Stimulated activated CD4-positive, alpha-beta T cell treated with anti-CD3 and anti-CD28 coated beads, TNF-alpha, amount 100 ng/mL, for 4 hours (primary cell): ENCODE data around the gene CLHC1.
"Not testable (repeated sequence)": the region's sequence is repeated elsewhere in the genome, so short reads cannot be mapped to it uniquely, and the experiment has no call there.

Experiments
- DNase-seq, 3 experiments: peaks; one replicate each; pipeline ENCODE4 v3.0.0-alpha.2; 2020; ENCODE audit warnings: low read depth in 3 of 3

The CLHC1 gene

DNA sequence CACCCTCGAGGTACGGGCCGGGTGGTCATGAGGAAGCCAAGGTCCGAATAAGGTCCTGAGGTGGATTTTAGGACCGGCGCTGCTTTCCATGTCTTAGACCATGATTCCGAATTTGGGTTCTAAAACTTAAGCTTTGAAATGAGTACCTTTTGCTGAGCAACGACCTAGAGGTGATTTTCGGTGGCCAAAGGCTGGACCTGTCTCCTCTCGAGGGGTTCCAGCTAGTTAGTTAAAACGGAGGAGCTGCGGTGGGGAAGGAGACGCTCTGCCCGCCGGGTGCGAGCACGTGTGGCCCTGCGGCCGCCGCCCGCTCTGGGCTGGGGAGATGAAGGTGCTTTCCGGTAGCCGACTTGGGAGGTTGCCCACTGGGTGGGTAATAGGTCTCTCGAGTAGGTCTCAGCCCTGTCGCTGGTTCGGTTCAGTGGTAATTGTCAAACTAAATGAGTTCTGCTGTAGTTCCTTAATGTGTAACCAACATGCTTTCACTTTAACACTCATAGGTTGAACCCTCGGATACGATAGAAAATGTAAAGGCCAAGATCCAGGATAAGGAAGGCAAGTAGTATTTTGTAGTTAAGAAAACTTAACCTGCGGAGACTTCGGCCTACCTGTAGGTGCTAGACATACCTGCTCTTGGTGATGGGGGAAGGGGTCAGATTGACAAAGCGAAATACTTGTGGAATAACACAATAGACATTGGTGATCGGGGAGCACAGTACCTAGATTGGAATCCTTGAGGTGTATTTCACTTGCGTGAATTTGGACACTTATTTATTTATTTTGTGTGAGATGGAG is 967 bp upstream of the CLHC1 start:
- DNase-seq = peak; percentile 14 to 37 (median 31)

DNA sequence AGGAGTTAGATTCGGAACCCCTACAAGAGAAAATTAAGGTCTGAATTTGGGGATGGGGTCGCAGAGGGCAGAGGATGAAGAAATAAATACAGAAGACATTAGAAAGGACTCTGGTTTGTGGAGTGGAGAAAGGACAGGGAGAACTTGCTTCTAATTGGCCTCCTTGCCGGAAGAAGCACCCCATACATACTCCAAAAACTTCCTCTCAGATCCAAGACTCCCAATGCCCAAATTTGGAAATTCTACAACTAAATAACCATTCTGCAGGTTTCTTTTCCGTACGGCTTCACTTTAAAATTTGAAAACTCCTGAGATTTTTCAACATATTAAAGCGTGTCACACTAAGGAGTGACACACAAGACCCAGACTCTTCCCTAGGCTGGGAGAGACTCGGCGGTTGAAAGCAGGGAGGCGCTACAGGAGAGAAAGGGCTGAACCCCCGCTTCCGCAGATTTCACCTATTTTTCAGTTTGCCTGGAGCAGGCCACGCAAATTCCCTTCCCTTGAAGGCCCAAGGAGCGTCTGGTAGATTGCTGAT is 478 bp downstream of the CLHC1 start:
- DNase-seq = no peak

DNA sequence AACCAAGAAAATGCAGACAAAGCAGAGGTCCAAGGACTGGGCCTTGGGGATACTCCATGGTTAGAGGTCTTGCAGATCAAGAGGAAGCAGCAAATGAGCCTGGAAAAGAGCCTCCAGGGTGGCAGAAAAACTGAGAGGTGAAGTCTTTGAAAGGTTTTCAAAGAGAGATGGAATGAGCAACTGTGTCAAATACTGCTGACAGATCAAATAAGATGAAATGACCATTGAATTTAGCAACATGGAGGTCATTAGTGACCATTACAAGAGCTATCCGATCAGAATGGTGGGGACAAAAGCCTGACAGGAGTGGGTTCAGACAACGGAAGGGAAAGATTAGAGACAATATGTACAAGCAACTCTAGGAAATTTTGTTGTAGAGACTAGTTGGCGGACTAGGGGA is 1.5 kb downstream of the CLHC1 start:
- DNase-seq = no peak

DNA sequence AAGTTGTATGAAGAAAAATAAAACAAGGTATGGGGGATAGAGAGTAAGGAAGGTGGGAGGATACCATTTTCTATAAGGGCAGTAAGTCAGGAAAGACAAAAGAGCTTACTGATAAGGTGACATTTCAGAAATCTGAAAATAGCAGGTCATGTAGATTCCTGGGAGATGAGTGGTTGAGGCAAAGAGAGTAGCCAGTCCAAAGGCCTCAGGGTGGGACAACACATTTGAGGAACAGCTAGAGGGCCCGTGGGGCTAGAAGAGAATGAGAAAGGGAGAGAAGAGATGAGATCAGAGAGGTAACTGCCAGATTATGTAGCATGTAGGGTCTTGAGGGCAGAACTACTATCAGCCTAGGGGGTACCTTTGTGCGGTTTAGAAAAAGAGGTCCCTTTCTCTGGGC is 2.9 kb downstream of the CLHC1 start:
- no peak for DNase-seq

DNA sequence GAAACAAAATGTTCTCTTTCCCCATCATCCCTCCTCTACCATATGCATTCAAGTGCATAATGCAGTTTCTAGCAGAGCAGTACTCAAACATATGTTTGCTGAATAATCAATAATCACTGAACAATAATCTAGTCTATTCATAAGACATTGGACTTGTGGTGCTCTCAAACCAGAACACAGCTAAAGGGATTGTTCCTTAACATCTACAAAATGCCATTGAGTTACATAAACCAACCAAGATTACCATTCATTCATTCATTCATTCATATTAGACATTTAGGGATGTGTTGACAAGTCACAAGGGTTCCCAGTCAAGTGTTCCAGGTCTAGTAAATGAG is 3.9 kb downstream of the CLHC1 start:
- DNase-seq = no peak

DNA sequence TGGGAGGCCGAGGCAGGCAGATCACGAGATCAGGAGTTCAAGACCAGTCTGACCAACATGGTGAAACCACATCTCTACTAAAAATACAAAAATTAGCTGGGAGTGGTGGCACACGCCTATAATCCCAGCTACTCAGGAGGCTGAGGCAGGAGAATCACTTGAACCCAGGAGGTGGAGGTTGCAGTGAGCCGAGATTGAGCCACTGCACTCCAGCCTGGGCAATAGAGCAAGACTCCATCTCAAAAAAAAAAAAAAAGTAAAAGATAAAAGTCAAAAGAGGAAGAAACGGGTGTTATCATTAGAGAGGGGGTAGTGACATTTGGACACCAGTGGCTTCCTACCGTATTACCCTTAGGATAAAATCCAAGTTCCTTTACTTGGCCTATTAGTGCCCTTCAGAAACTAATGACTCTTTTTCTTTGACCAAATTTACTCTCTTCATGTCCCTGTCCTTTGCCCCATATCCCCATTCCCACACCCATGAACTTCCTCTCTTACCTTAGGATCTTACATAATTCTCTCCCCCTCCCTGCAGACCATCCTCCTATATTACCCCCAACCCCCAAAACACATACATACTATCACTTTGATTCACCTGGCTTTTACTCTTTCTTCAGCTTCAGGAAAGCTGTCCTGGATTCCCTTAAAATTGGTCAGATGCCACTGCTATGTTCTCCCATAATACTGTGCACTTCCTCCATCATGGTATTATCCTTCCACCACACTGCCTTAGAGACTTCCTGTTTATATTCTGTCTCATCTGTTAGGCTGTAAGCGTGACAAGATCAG is 4.5 kb downstream of the CLHC1 start:
- DNase-seq = not testable (repeated sequence)

DNA sequence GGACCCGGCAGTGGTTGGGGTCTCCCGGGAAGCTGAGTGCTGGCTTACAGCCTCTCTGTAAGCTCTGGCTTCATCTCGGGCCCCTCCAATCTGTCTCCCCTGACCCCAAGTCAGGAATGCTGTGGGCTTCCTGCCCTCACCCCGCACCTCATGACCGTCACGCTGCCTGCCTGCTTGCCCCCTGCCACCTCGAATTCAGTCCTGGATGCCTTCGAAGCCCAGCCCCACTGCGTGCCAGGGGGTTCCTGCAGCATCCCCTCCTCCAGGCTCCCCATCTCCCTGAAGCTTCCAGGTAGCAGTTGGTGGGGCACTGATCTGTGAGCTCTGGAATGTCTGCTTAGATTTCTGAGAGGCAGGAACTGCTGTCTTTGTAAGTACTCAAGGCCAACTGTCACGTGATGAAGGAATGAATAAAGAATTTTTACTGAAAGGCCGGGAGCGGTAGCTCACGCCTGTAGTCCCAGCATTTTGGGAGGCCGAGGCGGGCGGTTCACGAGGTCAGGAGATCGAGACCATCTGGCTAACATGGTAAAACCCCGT is 6.5 kb downstream of the CLHC1 start:
- DNase-seq = no peak

DNA sequence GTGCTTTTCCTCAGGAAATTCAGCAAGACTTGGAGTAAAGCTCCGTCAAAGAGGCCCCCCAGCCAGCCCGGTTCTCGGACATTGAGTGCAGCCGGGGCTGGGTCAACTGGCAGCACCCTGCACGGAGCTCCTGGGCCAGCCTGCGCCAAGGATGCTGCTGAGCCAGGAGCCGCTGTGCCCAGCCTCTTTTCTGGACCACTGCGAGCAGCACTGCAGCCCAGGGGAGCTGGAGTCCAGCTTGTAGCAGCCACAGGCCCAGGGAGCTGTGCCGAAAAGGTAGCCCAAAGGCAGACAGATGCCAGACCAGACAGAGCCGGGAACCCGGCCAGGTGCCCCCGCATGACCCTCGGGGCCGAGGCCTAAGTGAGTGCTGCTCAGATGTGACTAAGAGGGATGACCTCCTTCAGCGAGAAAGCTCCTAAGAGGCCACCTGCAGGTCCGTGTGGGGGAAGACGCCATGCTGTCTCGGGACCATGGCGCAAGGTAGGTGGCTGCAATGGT is 7.3 kb downstream of the CLHC1 start:
- DNase-seq = no peak

DNA sequence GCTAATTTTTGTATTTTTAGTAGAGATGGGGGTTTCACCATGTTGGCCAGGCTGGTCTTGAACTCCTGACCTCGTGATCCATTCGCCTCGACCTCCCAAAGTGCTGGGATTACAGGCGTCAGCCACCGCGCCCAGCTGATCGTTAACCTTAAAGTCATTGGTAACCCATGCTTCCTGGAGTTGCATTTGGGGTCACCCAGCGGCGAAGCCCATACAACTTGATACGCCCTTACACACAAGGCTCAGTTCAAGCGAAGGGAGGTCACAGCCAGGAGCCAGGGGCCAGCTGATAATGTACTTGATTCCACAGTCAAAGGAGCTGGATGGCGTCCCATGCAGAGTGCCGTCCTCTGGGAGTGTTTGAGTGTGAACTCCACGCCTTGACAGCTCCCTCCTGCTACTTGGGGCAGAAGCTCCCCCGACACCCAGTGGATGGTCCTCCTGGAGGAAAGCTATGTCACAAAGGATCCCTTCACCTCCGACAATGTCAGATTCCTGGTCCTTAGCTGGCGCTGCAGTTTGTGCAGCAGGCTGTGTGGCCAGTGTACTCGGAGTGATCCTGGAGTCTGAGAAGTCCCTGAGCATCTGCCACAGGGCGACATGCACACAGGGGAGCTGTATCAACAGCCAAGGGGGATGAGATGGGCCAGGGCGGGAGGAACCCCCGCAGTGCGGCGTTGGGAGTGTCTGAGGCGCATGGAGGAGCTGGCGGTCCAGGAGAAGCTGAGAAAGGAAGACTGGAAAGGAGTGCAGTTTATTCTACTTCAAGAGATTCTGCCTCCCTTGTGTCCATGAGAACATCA is 7.9 kb downstream of the CLHC1 start:
- DNase-seq = no peak

DNA sequence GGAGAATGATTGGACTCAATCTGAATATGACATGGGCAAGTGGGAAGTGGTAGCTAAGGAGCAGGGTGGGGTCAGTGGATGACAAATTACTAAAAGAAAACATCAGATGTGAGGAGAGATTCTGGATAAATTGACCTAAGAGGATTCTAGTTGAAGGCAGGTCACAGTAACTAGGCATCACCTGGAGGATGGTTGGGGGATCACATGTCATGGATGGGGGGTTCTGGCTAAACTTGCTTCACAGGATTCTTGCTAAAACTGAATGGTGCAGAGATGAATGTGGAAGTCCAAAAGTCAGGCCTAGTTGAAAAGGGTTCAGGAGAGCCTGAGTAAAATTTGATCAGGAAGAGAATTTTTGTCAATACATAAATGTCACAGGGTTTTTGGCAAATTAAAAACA is 18.3 kb downstream of the CLHC1 start:
- no peak for DNase-seq

DNA sequence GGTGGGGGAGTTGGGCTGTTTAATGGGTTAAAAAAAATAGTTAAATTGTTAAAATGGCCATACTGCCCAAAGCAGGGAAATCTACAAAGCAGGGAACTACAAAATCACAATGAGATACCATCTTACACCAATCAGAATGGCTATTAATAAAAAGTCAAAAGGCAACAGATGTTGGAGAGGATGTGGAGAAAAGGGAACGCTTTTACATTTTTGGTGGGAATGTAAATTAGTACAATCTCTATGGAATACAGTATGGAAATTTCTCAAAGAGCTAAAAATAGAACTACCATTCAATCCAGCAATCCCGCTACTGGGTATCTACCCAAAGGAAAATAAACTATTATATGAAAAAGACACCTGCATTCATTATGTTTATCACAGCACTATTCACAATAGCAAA is 27.1 kb downstream of the CLHC1 start:
- DNase-seq = no peak

DNA sequence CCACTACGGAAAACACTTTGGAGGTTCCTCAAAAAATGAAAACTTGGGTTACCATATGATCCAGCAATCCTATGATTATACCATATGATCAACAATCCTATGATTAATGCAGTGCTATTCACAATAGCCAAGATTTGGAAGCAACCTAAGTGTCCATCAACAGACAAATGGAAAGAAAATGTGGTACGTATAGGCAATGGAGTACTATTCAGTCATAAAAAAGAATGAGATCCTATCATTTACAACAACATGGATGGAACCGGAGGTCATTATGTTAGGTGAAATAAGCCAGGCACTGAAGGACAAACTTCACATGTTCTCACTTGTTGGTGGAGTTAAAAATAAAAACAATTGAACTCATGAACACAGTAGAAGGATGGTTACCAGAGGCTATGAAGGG is 27.6 kb downstream of the CLHC1 start:
- DNase-seq = no peak

DNA sequence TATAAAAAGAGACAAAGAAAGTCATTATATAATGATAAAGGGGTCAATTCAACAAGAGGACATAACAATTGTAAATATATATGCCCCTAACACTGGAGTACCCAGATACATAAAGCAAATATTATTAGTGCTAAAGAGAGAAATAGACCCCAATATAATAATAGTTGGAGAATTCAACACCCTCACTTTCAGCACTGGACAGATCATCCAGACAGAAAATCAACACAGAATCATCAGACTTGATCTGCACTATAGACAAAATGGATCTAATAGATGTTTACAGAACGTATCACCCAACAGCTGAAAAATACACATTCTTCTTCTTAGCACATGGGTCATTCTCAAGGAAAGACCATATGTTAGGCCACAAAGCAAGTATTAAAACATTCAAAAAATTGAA is 31.7 kb downstream of the CLHC1 start:
- no peak for DNase-seq

DNA sequence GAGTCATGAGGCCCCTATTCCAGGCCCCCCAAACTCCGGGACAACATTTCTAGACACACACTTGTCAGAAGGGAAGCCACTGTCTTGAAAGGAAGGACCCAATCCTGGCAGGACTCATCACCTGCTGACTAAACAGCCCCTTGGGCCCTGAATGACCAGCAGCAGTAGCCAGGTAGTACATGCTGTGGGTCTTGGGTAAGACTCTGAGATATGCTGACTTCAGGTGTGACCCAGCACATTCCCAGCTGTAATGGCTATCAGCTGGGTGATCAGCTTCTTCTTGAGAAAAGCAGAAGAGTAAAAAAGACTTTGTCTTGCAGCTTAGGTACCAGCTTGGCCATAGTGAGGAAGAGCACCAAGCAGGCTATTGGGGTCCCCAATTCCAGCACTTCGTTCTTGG is 35.6 kb downstream of the CLHC1 start:
- DNase-seq = no peak

DNA sequence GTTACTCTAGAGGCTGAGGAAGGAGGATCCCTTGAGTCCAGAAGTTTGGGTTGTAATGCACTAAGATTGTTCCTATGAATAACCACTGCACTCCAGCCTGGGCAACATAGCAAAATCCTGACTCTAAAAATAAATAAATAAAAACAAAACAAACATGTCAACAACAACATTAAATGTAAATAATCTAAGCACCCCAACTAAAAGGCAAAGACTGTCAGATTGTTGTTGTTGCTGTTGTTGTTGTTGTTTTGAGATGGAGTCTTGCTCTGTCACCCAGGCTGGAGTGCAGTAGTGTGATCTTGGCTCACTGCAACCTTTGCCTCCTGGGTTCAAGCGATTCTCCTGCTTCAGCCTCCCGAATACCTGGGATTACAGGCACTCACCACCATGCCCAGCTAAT is 40.2 kb downstream of the CLHC1 start:
- DNase-seq = not testable (repeated sequence)

DNA sequence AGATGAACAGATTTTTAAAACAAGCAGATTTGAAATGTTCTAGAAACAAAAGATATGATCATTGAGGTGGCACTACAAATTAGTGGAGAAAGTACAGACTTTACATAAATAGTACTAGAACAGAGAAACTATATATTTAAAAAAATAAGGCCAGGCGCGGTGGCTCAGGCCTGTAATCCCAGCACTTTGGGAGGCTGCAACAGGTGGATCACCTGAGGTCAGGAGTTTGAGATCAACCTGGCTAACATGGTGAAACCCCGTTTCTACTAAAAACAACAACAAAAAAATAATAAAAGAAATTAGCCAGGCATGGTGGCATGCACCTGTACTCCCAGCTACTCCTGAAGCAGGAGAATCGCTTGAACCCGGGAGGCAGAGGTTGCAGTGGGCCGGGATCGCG is 45.3 kb downstream of the CLHC1 start:
- DNase-seq = not testable (repeated sequence)

DNA sequence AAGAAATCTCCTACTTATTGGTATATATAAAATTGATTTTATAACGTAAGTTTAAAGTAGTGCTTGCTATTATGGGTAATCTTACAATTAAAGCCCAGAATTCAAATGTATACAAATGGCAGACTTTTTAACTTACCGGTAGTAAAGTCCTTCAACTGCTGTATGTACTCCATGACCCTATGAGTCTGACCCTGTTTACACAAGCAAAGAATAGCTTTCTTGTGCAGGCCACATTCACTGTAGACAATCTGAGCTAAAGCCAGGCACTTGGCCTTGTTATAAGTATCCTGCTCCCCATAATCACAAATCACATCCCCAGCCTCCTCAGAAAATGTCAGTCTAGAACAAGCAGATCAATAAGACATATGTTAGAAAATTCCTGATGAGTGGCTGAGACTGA is 51.7 kb downstream of the CLHC1 start:
- DNase-seq = no peak

DNA sequence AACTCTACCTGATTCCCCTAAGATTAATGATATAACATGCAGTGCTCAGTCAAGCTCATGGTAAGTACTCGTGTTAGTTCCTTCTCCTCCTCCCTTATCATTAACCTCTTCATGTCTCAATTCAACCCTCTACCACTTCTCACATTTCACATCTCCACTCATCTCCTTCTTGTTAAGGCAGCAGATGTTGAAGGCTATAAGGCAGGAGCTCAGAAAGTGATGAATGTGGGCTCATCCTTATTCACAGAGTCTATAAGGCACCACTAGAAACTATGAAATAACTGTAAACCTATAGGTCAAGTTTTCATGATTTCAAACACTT is 56.0 kb downstream of the CLHC1 start:
- DNase-seq = no peak

DNA sequence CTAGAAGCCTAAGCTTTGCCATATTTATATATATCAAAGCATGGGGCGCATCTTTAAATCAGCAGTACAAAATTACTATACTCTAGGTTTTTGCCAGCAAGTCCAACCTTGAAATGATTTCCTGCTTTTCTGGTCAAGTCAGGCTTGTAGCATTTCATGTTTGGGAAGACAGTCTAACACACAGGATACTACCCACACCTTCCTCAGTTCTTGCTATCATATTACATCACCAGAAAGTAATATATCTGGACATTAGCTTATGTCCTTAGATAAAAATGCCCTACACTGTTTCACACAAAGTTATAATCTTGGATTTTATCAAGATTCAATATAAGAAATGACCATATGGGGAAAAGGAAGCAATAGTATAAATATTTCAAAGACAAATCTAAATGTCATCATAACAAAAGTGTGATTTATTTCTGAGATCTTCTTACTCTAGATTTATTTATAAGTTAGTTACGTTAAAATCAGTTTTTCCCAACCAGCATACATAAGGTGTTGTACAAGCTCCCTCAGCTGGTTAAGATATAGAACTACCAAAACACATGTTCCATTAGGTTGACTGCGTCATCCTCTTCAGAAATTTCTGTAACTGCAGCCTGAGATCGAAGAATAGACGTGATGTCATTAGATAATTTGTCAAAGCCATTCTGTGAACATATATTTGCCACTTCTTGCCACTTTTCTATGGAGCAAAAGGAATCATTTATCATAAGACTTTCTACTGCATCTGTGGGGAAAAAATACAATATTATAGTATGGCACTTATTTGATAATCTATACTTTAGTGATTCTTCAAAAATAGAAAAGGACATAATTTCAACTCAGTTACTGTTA is 56.6 kb downstream of the CLHC1 start:
- DNase-seq = no peak

DNA sequence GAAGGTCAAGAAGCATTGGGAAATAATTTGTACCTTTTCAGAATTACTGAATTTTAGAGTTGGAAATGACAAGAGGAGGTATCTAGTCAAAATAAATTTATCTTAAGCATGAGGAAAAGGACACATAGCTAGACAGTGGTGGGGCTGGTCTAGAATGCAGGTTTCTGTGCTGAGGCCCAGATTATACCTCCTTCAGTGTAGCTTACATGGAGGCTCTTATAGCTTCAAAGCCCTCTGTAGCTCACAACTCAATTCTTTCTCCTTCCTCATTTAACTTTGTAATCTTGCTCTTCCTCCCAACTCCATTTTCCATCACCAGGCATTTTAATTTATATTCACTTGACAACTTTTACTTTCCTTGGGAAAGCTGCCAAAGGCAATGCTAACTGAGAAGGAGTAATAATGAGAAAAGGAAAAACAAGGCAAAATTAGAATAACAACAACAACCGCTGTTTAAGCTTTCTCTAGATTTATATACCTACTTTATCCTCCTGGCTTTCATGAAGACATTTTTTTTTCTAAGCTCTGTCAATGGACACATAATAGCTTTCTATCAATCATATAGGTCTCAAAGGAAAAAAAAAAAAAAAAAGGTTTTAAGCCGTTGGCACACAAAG is 58.5 kb downstream of the CLHC1 start:
- DNase-seq = no peak

DNA sequence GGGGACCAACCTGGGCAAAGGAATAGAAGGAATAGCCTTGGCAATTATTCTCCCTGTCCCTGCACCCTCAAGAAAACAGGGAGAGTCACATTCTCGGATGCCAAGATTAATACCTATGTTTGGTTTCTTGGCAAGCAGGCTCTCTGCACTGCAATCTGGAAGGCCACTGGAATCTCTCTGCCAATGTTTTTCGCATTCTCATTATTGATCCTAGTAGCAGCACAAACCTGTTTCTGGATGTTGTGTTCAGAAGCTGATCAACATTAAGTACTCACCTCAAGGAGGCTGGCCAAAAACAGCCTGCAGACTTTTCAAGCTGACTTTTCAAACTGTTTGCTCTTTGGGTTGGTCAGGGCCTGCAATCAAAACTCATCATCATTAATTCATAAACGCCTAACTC is 62.2 kb downstream of the CLHC1 start:
- no peak for DNase-seq
